Esophagus squamous epithelium (tissue), 4 donors: ENCODE data around the gene CDO1.

Source experiments
- CTCF ChIP-seq, 6 experiments: fragments of 450-650 bp in 4 of 6; fragments of 200-600 bp in 2 of 6; sonication (generic) in 2 of 6; IDR thresholded peaks; one replicate each; pipeline ENCODE4 v1.5.1; 2016 to 2019; ENCODE audit warnings: antibody characterized with exemption in 6 of 6, mild to moderate bottlenecking in 4 of 6, moderate library complexity in 4 of 6
- POLR2A ChIP-seq, 4 donors: fragments of 450-650 bp; IDR thresholded peaks; one replicate each; pipeline ENCODE4 v1.6.1; 2017; ENCODE audit warnings: antibody characterized with exemption in 4 of 4, mild to moderate bottlenecking in 4 of 4, moderate library complexity in 3 of 4

- TF ChIP-seq CTCF (IDR thresholded peaks at IDR 0.05) (no peak), POLR2A (IDR thresholded peaks at IDR 0.05) (no peak)
Measured at GRCh38 chr5:115844321-115844817, 27.9 kb upstream of the CDO1 start.
